Smooth muscle cell (in vitro differentiated cells): Measurements from ENCODE around the gene TSPAN1. TPM values are rescaled to one million over a fixed set of nuclear protein-coding genes. Genes with fewer than 3 reads are reported as not detected.

Experiments
- DNase-seq: peaks from one replicate; lab custom pipeline; 2025; ENCODE audit not compliant: unreplicated experiment; lab: John Stamatoyannopoulos, UW
- H2AFZ ChIP-seq: fragments of 200-600 bp; sonication (generic); 2 replicates; pipeline ENCODE4 v1.6.0; 2016; ENCODE audit warnings: antibody characterized with exemption, low read depth, mild to moderate bottlenecking
- H3F3A ChIP-seq: fragments of 200-600 bp; sonication (generic); 2 replicates; pipeline ENCODE4 v1.6.0; 2017; ENCODE audit warnings: antibody characterized with exemption, low read depth
- H3K27ac ChIP-seq: fragments of 200-600 bp; sonication (generic); 2 replicates; pipeline ENCODE4 v1.5.1; 2016; ENCODE audit warnings: low read depth, mild to moderate bottlenecking
- H3K27me3 ChIP-seq: fragments of 200-600 bp; sonication (generic); 2 replicates; pipeline ENCODE4 v1.6.1; 2016; ENCODE audit warnings: low read depth, mild to moderate bottlenecking
- H3K36me3 ChIP-seq: fragments of 200-600 bp; sonication (generic); 2 replicates; pipeline ENCODE4 v1.5.1; 2016; ENCODE audit warnings: low read depth
- H3K4me1 ChIP-seq: fragments of 200-600 bp; sonication (generic); 2 replicates; pipeline ENCODE4 v1.5.1; 2016; ENCODE audit warnings: low read depth
- H3K4me2 ChIP-seq: fragments of 200-600 bp; sonication (generic); 2 replicates; pipeline ENCODE4 v1.6.0; 2016; ENCODE audit warnings: mild to moderate bottlenecking
- H3K4me3 ChIP-seq: fragments of 200-600 bp; sonication (generic); 2 replicates; pipeline ENCODE4 v1.5.1; 2016; ENCODE audit warnings: mild to moderate bottlenecking
- H3K79me2 ChIP-seq: fragments of 200-600 bp; sonication (generic); 2 replicates; pipeline ENCODE4 v1.6.0; 2016; ENCODE audit warnings: low read depth, mild to moderate bottlenecking
- H3K9ac ChIP-seq: fragments of 200-600 bp; sonication (generic); 2 replicates; pipeline ENCODE4 v1.6.0; 2016; ENCODE audit warnings: low read depth
- H3K9me3 ChIP-seq: fragments of 200-600 bp; sonication (generic); replicated peaks from 2 replicates; pipeline ENCODE4 v1.5.1; 2016; ENCODE audit warnings: low read depth
- H4K20me1 ChIP-seq: fragments of 200-600 bp; sonication (generic); 2 replicates; pipeline ENCODE4 v1.6.0; 2016; ENCODE audit warnings: low read depth
- CTCF ChIP-seq: fragments of 200-600 bp; sonication (generic); IDR thresholded peaks from 2 replicates; pipeline ENCODE4 v1.5.1; 2017; ENCODE audit warnings: borderline replicate concordance, mild to moderate bottlenecking, antibody characterized with exemption; ENCODE audit not compliant: insufficient read depth, poor library complexity, severe bottlenecking
- WGBS: methylation state at CpG from one replicate; pipeline ENCODE4 v1.1.7; 2016; ENCODE audit warnings: low lambda C conversion rate; 5-methylcytosine and 5-hydroxymethylcytosine counted together
- polyA plus RNA-seq: library from polyadenylated mRNA; unstranded; fragments of >200 nt; fragmentation: Nextera tagmentation; extraction: Ambion mirVana; gene quantifications from 2 replicates; pipeline ENCODE4 v1.2.1, GENCODE V29; 2016
- total RNA-seq: library from RNA; depleted of rRNA; stranded (reverse); fragments of >200 nt; gene quantifications from 2 replicates; pipeline ENCODE4 v1.2.3, GENCODE V29; 2014

The TSPAN1 gene
- total and polyA plus RNA-seq, 2 experiments from 2014 or later: 1.7 to 2.4 TPM

GRCh38 chr1:46183079-46183847, 8.4 kb downstream of the TSPAN1 start:
- TF ChIP-seq CTCF: no peak
- H3K27ac ChIP-seq: peak overlapping the region; percentile 87
- no peaks in the 10 kb centered on the region for H3K79me2 ChIP-seq
- 50% methylated on average over 8 of the region's 8 CpGs for WGBS
- no peaks in the 10 kb centered on the region for H3K27me3 ChIP-seq
- H3K4me1 ChIP-seq: peaks cover 7% of the 10 kb centered on the region
- no peaks in the 10 kb centered on the region for H3K36me3 ChIP-seq
- no peak overlapping the region for H3K4me3 ChIP-seq
- H2AFZ ChIP-seq: no peak overlapping the region
- no peaks in the 10 kb centered on the region for H4K20me1 ChIP-seq
- peaks cover 21% of the 10 kb centered on the region for H3F3A ChIP-seq
- peak; percentile 40 for DNase-seq
- H3K9me3 ChIP-seq: no peaks in the 10 kb centered on the region
- peak overlapping the region; percentile 72 for H3K9ac ChIP-seq
- H3K4me2 ChIP-seq: peak overlapping the region; percentile 44

GRCh38 chr1:46183926-46184557, 9.2 kb downstream of the TSPAN1 start:
- Histone ChIP-seq H3F3A (peaks cover 21% of the 10 kb centered on the region), H4K20me1 (no peaks in the 10 kb centered on the region), H2AFZ (no peak overlapping the region), H3K9ac (peak overlapping the region; percentile 72), H3K4me3 (no peak overlapping the region), H3K4me2 (peak overlapping the region; percentile 44), H3K9me3 (no peaks in the 10 kb centered on the region), H3K27ac (peak overlapping the region; percentile 87), H3K4me1 (peaks cover 7% of the 10 kb centered on the region), H3K27me3 (no peaks in the 10 kb centered on the region), H3K36me3 (no peaks in the 10 kb centered on the region), H3K79me2 (no peaks in the 10 kb centered on the region)
- no peak for TF ChIP-seq CTCF
- DNase-seq: no peak
- 89% methylated on average over 12 of the region's 12 CpGs for WGBS

GRCh38 chr1:46184920-46185658, 10.2 kb downstream of the TSPAN1 start:
- DNase-seq: no peak
- H3K9ac ChIP-seq: no peak overlapping the region
- no peak for TF ChIP-seq CTCF

More at GRCh38 chr1:46184920-46185658, 10.2 kb downstream of the TSPAN1 start:
- H3K36me3 ChIP-seq: no peaks in the 10 kb centered on the region
- WGBS: 80% methylated on average over 7 of the region's 7 CpGs
- H3K4me2 ChIP-seq: no peak overlapping the region
- H4K20me1 ChIP-seq: no peaks in the 10 kb centered on the region
- H2AFZ ChIP-seq: no peak overlapping the region
- H3F3A ChIP-seq: peaks cover 21% of the 10 kb centered on the region
- no peaks in the 10 kb centered on the region for H3K27me3 ChIP-seq
- H3K9me3 ChIP-seq: no peaks in the 10 kb centered on the region
- peaks cover 7% of the 10 kb centered on the region for H3K4me1 ChIP-seq
- H3K79me2 ChIP-seq: no peaks in the 10 kb centered on the region
- no peak overlapping the region for H3K4me3 ChIP-seq
- peak overlapping the region; percentile 87 for H3K27ac ChIP-seq
